ENCODE measurements around the gene RNF182. TPM values are rescaled to one million over a fixed set of nuclear protein-coding genes. Genes with fewer than 3 reads are reported as not detected.

The RNF182 gene
- total RNA-seq, 5 donors from 2014 or later (not counting 1 experiment from before 2014, with no cell fraction given), result 0.16 to 0.49 (median 0.18) TPM; not detected in 2

DNA sequence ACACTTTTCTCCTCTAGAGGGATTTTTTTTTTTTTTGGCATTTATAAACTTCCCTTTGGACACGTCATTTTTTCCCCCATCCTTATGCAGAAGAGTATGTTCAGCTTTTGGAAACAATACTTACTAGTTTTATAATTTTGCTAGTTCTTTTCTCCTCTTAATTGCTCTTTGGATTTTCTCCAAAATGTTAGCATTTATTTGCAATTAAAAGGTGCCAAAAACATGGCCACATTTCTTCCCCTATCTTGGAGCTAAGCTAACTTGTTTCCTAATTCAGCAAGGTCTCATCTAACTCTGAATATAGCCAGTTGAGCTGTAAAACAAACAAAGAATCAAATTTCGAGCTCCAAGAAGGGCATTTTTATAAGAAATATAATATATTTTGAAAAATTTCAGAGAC is 39.2 kb upstream of the RNF182 start:
- CTCF ChIA-PET, result interaction anchor here in 1 of 2 donors (0.6 kb wide), 2 partner anchors 12 to 1605 kb away, joined by 3 to 4 read pairs; no protein-coding TSS in a partner anchor
- no peak overlapping the region for H3K4me3 Mint-ChIP-seq
- POLR2A ChIA-PET, result interaction anchor here in 1 of 2 donors (0.6 kb wide), 1 partner anchor 48 kb away, joined by 3 read pairs; no protein-coding TSS in a partner anchor

DNA sequence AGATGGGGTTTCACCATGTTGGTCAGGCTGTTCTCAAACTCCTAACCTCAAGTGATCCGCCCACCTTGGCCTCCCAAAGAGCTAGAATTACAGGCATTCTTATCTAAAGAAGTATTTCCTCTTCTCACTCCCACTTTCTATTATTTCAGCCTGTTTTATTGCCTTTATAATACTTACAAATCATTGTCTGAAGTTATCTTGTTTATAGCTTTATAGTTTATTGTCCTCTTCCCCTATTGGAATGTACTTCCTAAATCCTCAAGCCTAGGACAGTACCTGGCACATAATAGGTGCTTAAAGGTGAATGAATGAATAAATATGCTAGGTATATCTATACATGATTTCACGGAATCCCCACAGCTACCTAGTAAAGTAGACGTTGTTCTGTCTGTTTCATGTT is 37.8 kb upstream of the RNF182 start:
- Mint-ChIP-seq H3K27ac (no peak overlapping the region), H3K27me3 (peaks cover 0 to 7% of the 10 kb centered on the region in 2 donors), H3K4me1 (no peaks in the 10 kb centered on the region), H3K9me3 (peaks cover 0 to 10% (median 0%) of the 10 kb centered on the region in 3 donors), H3K36me3 (no peaks in the 10 kb centered on the region), H3K4me3 (no peak overlapping the region)
- H3K27ac ChIP-seq (ENCODE audit: low read length), result no peak overlapping the region
- H3K9me3 ChIP-seq, result no peaks in the 10 kb centered on the region
- no peak for DNase-seq
- no peak for ATAC-seq (replicated peaks in 1 of 4)
- no peaks in the 10 kb centered on the region for H3K27me3 ChIP-seq (replicated peaks in 1 of 2; ENCODE audit: control insufficient read depth in 2 of 2, extremely low read depth in 1 of 2, insufficient read depth in 2 of 2, low read length in 1 of 2)
- no CpG with 5 or more reads among the region's 3 CpGs for WGBS (ENCODE audit: insufficient coverage)
- ChIA-PET CTCF (no interaction called here), POLR2A (no interaction called here)
- H3K4me3 ChIP-seq (ENCODE audit: control insufficient read depth in 1 of 2, extremely low read depth in 1 of 2, low read length in 1 of 2), result no peak overlapping the region
- H3K4me1 ChIP-seq (ENCODE audit: control insufficient read depth in 1 of 2, extremely low read depth in 1 of 2, insufficient read depth in 2 of 2, low read length in 2 of 2), result no peaks in the 10 kb centered on the region
- no peaks in the 10 kb centered on the region for H3K36me3 ChIP-seq (ENCODE audit: control insufficient read depth in 2 of 2, extremely low read depth in 1 of 2, insufficient read depth in 1 of 2, low read length in 1 of 2)

More for the DNA sequence above, 39.2 kb upstream of the RNF182 start:
- Mint-ChIP-seq H3K27ac (no peak overlapping the region), H3K36me3 (no peaks in the 10 kb centered on the region), H3K27me3 (peaks cover 6 to 12% of the 10 kb centered on the region in 2 donors), H3K4me1 (no peaks in the 10 kb centered on the region), H3K9me3 (peaks cover 0 to 10% (median 0%) of the 10 kb centered on the region in 3 donors)
- H3K36me3 ChIP-seq (ENCODE audit: control insufficient read depth in 2 of 2, extremely low read depth in 1 of 2, insufficient read depth in 1 of 2, low read length in 1 of 2), result no peaks in the 10 kb centered on the region
- no peaks in the 10 kb centered on the region for H3K27me3 ChIP-seq (replicated peaks in 1 of 2; ENCODE audit: control insufficient read depth in 2 of 2, extremely low read depth in 1 of 2, insufficient read depth in 2 of 2, low read length in 1 of 2)
- DNase-seq (no peak), ATAC-seq (replicated peaks in 1 of 4) (no peak)
- no peak overlapping the region for H3K4me3 ChIP-seq (ENCODE audit: control insufficient read depth in 1 of 2, extremely low read depth in 1 of 2, low read length in 1 of 2)
- H3K4me1 ChIP-seq (ENCODE audit: control insufficient read depth in 1 of 2, extremely low read depth in 1 of 2, insufficient read depth in 2 of 2, low read length in 2 of 2), result no peaks in the 10 kb centered on the region
- no peaks in the 10 kb centered on the region for H3K9me3 ChIP-seq
- no peak overlapping the region for H3K27ac ChIP-seq (ENCODE audit: low read length)
- no CpG with 5 or more reads among the region's 2 CpGs for WGBS (ENCODE audit: insufficient coverage)

DNA sequence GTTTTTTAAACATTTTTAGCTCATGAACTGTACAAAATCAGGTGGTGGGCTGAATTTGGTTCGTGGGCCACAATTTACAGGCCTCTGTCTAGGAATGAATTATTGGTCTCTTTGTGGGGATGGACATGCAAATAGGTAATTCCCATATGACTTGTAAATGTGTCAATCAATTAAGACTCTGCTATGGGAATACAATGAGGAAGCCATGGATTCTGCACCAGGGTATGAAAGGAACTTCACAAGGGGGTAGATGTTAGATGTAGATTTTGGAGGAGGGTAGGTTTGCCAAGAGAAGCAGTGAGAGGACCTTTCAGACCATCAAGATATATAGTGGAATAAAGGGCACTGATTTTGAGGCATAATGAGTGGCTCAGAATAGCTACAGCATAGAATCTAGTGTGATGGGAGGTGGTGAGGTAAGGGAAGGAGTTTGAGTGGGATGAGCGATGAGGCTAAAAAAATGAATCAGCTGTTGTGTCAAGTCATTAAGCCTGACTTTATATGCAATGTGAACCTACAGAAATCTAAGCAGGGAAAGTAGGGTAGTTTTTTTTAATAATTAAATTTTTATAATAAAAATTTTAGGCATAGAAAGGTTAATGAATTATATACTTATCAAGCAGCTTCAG is 32.6 kb upstream of the RNF182 start:
- H3K27ac Mint-ChIP-seq, result no peak overlapping the region
- peaks cover 5 to 11% of the 10 kb centered on the region in 2 donors for H3K27me3 Mint-ChIP-seq
- ATAC-seq (replicated peaks in 1 of 4) (no peak), DNase-seq (no peak)
- Histone ChIP-seq H3K4me1 (ENCODE audit: control insufficient read depth in 1 of 2, extremely low read depth in 1 of 2, insufficient read depth in 2 of 2, low read length in 2 of 2) (no peaks in the 10 kb centered on the region), H3K9me3 (no peaks in the 10 kb centered on the region), H3K27me3 (replicated peaks in 1 of 2; ENCODE audit: control insufficient read depth in 2 of 2, extremely low read depth in 1 of 2, insufficient read depth in 2 of 2, low read length in 1 of 2) (no peaks in the 10 kb centered on the region), H3K27ac (ENCODE audit: low read length) (no peak overlapping the region), H3K36me3 (ENCODE audit: control insufficient read depth in 2 of 2, extremely low read depth in 1 of 2, insufficient read depth in 1 of 2, low read length in 1 of 2) (no peaks in the 10 kb centered on the region), H3K4me3 (ENCODE audit: control insufficient read depth in 1 of 2, extremely low read depth in 1 of 2, low read length in 1 of 2) (no peak overlapping the region)
- WGBS (ENCODE audit: insufficient coverage), result no CpG with 5 or more reads among the region's 2 CpGs
- no peaks in the 10 kb centered on the region for H3K36me3 Mint-ChIP-seq
- H3K4me3 Mint-ChIP-seq, result no peak overlapping the region
- POLR2A ChIA-PET, result no interaction called here
- CTCF ChIA-PET, result interaction anchor here in 1 of 2 donors (0.9 kb wide), 1 partner anchor 9 kb away, joined by 4 read pairs; no protein-coding TSS in a partner anchor
- H3K4me1 Mint-ChIP-seq, result no peaks in the 10 kb centered on the region
- no peaks in the 10 kb centered on the region for H3K9me3 Mint-ChIP-seq

DNA sequence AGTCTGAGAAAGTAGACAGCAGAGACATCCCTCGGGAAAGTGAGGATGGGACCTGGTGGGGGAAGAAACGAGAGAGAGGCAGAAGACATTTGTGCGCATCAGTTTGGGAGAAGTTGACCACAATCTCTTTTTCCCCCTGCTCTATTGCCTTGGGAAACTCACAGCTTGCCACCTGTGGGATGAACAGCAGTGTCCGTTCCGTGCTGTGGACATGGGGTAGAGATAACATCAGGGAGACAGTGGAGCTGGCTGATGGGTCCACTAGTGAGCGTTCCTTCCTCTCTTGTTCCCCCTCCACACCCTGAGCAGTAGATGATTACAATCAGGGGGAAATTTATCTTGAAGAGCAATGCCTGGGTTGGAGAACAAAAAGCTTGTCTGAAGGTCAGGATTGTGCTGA is 21.8 kb upstream of the RNF182 start:
- Mint-ChIP-seq H3K9me3 (no peaks in the 10 kb centered on the region), H3K36me3 (no peaks in the 10 kb centered on the region), H3K4me3 (no peak overlapping the region), H3K4me1 (no peaks in the 10 kb centered on the region), H3K27me3 (peaks cover 34 to 39% of the 10 kb centered on the region in 2 donors), H3K27ac (no peak overlapping the region)
- Histone ChIP-seq H3K4me3 (ENCODE audit: control insufficient read depth in 1 of 2, extremely low read depth in 1 of 2, low read length in 1 of 2) (no peak overlapping the region), H3K27me3 (replicated peaks in 1 of 2; ENCODE audit: control insufficient read depth in 2 of 2, extremely low read depth in 1 of 2, insufficient read depth in 2 of 2, low read length in 1 of 2) (peaks cover 0 to 24% of the 10 kb centered on the region in 2 experiments), H3K36me3 (ENCODE audit: control insufficient read depth in 2 of 2, extremely low read depth in 1 of 2, insufficient read depth in 1 of 2, low read length in 1 of 2) (no peaks in the 10 kb centered on the region), H3K9me3 (no peaks in the 10 kb centered on the region), H3K27ac (ENCODE audit: low read length) (no peak overlapping the region), H3K4me1 (ENCODE audit: control insufficient read depth in 1 of 2, extremely low read depth in 1 of 2, insufficient read depth in 2 of 2, low read length in 2 of 2) (no peaks in the 10 kb centered on the region)
- CTCF ChIA-PET, result interaction anchor here in 1 of 2 donors (0.7 kb wide), 1 partner anchor 164 kb away, joined by 3 read pairs; no protein-coding TSS in a partner anchor
- no peak for ATAC-seq (replicated peaks in 1 of 4)
- no peak for DNase-seq
- WGBS (ENCODE audit: insufficient coverage), result no CpG with 5 or more reads among the region's 6 CpGs
- POLR2A ChIA-PET, result no interaction called here

DNA sequence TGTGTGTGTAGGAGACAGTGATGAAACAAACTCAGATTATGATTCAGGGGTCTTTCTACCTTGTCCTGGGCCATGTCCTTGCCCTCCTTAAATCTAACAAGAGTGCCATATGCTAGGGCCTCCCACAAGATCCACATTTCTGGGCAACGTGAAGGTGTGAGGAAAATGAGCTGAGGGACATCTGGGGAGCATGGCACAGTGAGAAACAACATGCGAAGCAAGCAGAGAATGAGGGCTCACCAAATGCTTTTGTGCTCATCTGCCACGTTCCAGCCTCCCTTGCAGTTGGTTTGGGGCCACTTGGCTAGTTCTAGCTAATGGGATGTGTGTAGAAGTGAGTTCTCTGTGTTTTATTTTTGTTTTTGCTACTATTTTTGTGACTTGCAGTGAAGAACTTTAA is 21.4 kb upstream of the RNF182 start:
- H3K9me3 ChIP-seq, result no peaks in the 10 kb centered on the region

DNA sequence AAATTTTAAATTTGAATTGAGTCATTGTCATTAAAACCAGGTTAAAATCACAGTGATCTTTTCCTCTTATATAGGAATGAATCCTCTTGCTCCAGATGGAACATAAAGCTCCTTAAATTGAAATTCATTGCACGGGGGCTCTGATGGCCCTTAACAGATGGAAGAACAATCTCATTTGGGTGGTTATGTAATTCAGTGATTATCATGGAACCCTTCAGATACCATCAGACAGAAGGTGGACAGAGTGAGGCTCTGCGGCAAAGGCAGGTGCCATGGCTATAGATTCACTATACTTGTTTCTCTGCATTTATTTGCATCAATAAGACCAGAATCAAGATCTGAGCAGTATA is 17.8 kb upstream of the RNF182 start:
- Mint-ChIP-seq H3K4me3 (no peak overlapping the region), H3K36me3 (no peaks in the 10 kb centered on the region), H3K4me1 (peaks cover 0 to 7% (median 6%) of the 10 kb centered on the region in 3 donors), H3K27me3 (peaks cover 31 to 34% of the 10 kb centered on the region in 2 donors), H3K9me3 (no peaks in the 10 kb centered on the region), H3K27ac (no peak overlapping the region)
- no peaks in the 10 kb centered on the region for H3K36me3 ChIP-seq (ENCODE audit: control insufficient read depth in 2 of 2, extremely low read depth in 1 of 2, insufficient read depth in 1 of 2, low read length in 1 of 2)
- H3K27ac ChIP-seq (ENCODE audit: low read length), result no peak overlapping the region
- CTCF ChIA-PET, result interaction anchor here in 1 of 2 donors (0.6 to 0.7 kb wide), 3 partner anchors 37 to 310 kb away, joined by 3 to 5 read pairs (median 4); no protein-coding TSS in a partner anchor
- 83% methylated on average over 1 of the region's 2 CpGs for whole genome bisulfite sequencing (ENCODE audit: insufficient coverage)
- no peaks in the 10 kb centered on the region for H3K9me3 ChIP-seq
- H3K27me3 ChIP-seq (replicated peaks in 1 of 2; ENCODE audit: control insufficient read depth in 2 of 2, extremely low read depth in 1 of 2, insufficient read depth in 2 of 2, low read length in 1 of 2), result peaks cover 0 to 20% of the 10 kb centered on the region in 2 experiments
- peaks cover 0 to 2% of the 10 kb centered on the region in 2 experiments for H3K4me1 ChIP-seq (ENCODE audit: control insufficient read depth in 1 of 2, extremely low read depth in 1 of 2, insufficient read depth in 2 of 2, low read length in 2 of 2)
- no peak for DNase-seq
- POLR2A ChIA-PET, result no interaction called here
- no peak overlapping the region for H3K4me3 ChIP-seq (ENCODE audit: control insufficient read depth in 1 of 2, extremely low read depth in 1 of 2, low read length in 1 of 2)
- no peak for ATAC-seq (replicated peaks in 1 of 4)

More for the DNA sequence above, 21.4 kb upstream of the RNF182 start:
- DNase-seq (no peak), ATAC-seq (replicated peaks in 1 of 4) (no peak)
- H3K4me1 Mint-ChIP-seq, result no peaks in the 10 kb centered on the region
- Histone ChIP-seq H3K36me3 (ENCODE audit: control insufficient read depth in 2 of 2, extremely low read depth in 1 of 2, insufficient read depth in 1 of 2, low read length in 1 of 2) (no peaks in the 10 kb centered on the region), H3K4me3 (ENCODE audit: control insufficient read depth in 1 of 2, extremely low read depth in 1 of 2, low read length in 1 of 2) (no peak overlapping the region), H3K27ac (ENCODE audit: low read length) (no peak overlapping the region), H3K4me1 (ENCODE audit: control insufficient read depth in 1 of 2, extremely low read depth in 1 of 2, insufficient read depth in 2 of 2, low read length in 2 of 2) (no peaks in the 10 kb centered on the region), H3K27me3 (replicated peaks in 1 of 2; ENCODE audit: control insufficient read depth in 2 of 2, extremely low read depth in 1 of 2, insufficient read depth in 2 of 2, low read length in 1 of 2) (peaks cover 0 to 22% of the 10 kb centered on the region in 2 experiments)
- no peaks in the 10 kb centered on the region for H3K9me3 Mint-ChIP-seq
- CTCF ChIA-PET, result no interaction called here
- 62% methylated on average over 2 of the region's 3 CpGs for WGBS (ENCODE audit: insufficient coverage)
- POLR2A ChIA-PET, result no interaction called here
- no peak overlapping the region for H3K27ac Mint-ChIP-seq
- no peak overlapping the region for H3K4me3 Mint-ChIP-seq
- no peaks in the 10 kb centered on the region for H3K36me3 Mint-ChIP-seq
- peaks cover 35 to 39% of the 10 kb centered on the region in 2 donors for H3K27me3 Mint-ChIP-seq

Data from T-cell (primary cell).